Spleen (tissue), 7 donors: ENCODE results near the gene DNAH10.

ENCODE experiments used
- CTCF ChIP-seq, 11 experiments: fragments of 200-600 bp in 7 of 11; fragments of 450-650 bp in 4 of 11; sonication (generic) in 4 of 11; IDR thresholded peaks in 8 of 11; conservative IDR thresholded peaks in 3 of 11; 1 replicate in 7 of 11; 2 replicates in 4 of 11; pipeline versions ENCODE4 v1.4.0 to v1.8.0; 2016 to 2021; ENCODE audit warnings: antibody characterized with exemption in 11 of 11, inconsistent platforms in 4 of 11, mild to moderate bottlenecking in 1 of 11
- POLR2A ChIP-seq, 3 donors: fragments of 450-650 bp; IDR thresholded peaks; one replicate each; pipeline ENCODE4 v1.5.1; 2017; ENCODE audit warnings: antibody characterized with exemption in 3 of 3, mild to moderate bottlenecking in 1 of 3
- donor health status: DM: no; HTN: no; CAD: no; lungs with moderate emphysema.
- donor health status: DM: no; HTN: no; CAD: no.
- donor health status: DM: no; HTN: no; CAD: no.

- TF ChIP-seq CTCF (IDR thresholded peaks at IDR 0.05 in 8 of 11, conservative IDR thresholded peaks at IDR 0.05 in 3 of 11): no peak
- no peak for TF ChIP-seq POLR2A (IDR thresholded peaks at IDR 0.05)
Measured at GRCh38 chr12:123891516-123892179, 129.5 kb downstream of the DNAH10 start.
